Measurements from ENCODE around the gene SEC24D. TPM values are rescaled to one million over a fixed set of nuclear protein-coding genes. Genes with fewer than 3 reads are reported as not detected.

Gene SEC24D
- total RNA-seq, 1 donor from 2014 or later: 48.1 TPM

DNA sequence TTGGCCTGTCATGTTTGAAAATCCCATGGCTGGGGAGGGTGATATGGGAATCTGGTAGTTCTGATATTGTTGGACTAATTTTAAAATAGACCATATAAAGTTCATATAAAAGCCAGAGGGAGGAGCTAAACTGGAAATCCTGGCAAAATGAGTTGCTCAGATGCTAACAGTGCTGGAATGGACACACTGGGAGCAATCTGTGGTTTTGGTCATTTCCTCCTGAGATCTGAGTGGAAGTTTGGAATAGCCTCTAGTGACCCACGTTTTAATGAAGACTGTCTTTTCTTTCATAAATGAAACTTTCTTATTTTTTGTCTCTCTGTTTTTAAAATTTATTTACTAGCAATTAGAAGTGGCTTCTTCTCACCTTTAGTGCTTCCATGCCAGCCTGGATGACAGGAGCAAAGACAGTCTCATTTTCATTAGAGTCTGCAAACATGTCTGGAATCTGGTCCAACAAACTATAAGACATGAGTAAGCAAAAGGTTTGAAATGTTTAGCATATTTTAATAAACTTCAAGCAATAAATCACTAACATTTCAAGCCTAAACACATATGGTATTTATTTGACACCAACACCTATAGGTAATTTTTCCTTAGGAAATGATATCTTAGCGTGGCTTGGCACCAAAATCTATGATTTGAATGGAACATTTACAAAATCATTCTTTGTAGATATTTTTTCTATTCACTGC lies 84.2 kb downstream of the SEC24D start:
- ATAC-seq (no peak), DNase-seq (no peak)
- H3K9me3 ChIP-seq: no peaks in the 10 kb centered on the region
- no peak for TF ChIP-seq CTCF (IDR thresholded peaks at IDR 0.05)
- no peaks in the 10 kb centered on the region for H3K4me1 ChIP-seq
- H3K27me3 ChIP-seq: no peaks in the 10 kb centered on the region
- no peak overlapping the region for H3K27ac ChIP-seq
- H3K36me3 ChIP-seq: peaks cover 75% of the 10 kb centered on the region
- intact Hi-C loops (cut with DNase I): no loop called here
- no peak overlapping the region for H3K4me3 ChIP-seq

GRCh38 chr4:118749347-118749988 lies 86.5 kb downstream of the SEC24D start:
- intact Hi-C loops (cut with DNase I): no loop called here
- DNase-seq (no peak), ATAC-seq (no peak)
- Histone ChIP-seq H3K27me3 (no peaks in the 10 kb centered on the region), H3K27ac (no peak overlapping the region), H3K36me3 (peaks cover 86% of the 10 kb centered on the region), H3K4me3 (no peak overlapping the region), H3K4me1 (no peaks in the 10 kb centered on the region), H3K9me3 (no peaks in the 10 kb centered on the region)
- no peak for TF ChIP-seq CTCF (IDR thresholded peaks at IDR 0.05)

DNA sequence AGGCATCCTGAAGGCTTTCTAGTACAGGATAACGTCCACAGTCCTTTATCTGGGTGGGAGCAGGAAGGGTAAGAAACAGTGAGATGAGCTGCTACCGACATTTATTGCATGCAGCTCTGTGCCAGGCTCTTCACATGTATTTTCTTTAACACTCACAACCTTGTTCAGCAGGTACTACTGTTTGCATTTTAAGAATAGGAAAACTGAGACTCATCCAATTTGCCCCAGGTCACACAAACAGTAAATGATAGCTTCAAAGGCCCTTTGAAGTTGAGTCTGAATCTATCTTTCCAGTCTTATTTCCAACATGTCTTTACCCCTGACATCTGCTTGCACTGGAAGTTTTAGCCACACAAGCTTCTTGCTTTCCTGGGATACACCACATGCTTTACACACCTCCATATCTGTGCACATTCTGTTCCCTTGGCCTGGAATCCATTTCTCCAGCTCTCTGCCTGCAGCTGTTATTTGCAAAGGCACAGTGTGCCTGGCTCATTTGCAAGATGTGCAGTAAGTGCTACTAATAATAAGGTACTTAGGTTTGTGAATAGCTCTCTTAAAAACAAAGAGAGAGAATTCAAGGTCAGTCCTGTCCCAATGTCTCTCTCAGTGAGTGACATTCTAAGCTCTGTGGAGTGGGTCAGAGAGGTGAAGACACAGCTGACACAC lies 89.5 kb downstream of the SEC24D start:
- intact Hi-C loops (cut with DNase I): no loop called here
- H3K27ac ChIP-seq: no peak overlapping the region
- DNase-seq (no peak), ATAC-seq (peak; percentile 82)
- no peak overlapping the region for H3K4me3 ChIP-seq
- TF ChIP-seq CTCF (IDR thresholded peaks at IDR 0.05): no peak
- no peaks in the 10 kb centered on the region for H3K27me3 ChIP-seq
- H3K36me3 ChIP-seq: peaks cover 83% of the 10 kb centered on the region
- no peaks in the 10 kb centered on the region for H3K4me1 ChIP-seq
- no peaks in the 10 kb centered on the region for H3K9me3 ChIP-seq

GRCh38 chr4:118745357-118745756 lies 90.6 kb downstream of the SEC24D start:
- no peaks in the 10 kb centered on the region for H3K4me1 ChIP-seq
- intact Hi-C loops (cut with DNase I): no loop called here
- H3K4me3 ChIP-seq: no peak overlapping the region
- ATAC-seq (no peak), DNase-seq (no peak)
- H3K36me3 ChIP-seq: peaks cover 75% of the 10 kb centered on the region
- no peak overlapping the region for H3K27ac ChIP-seq
- no peak for TF ChIP-seq CTCF (IDR thresholded peaks at IDR 0.05)
- H3K27me3 ChIP-seq: no peaks in the 10 kb centered on the region
- H3K9me3 ChIP-seq: no peaks in the 10 kb centered on the region

- H3K36me3 ChIP-seq: peaks cover 75% of the 10 kb centered on the region
- H3K4me1 ChIP-seq: no peaks in the 10 kb centered on the region
- intact Hi-C loops (cut with DNase I): no loop called here
- no peak for TF ChIP-seq CTCF (IDR thresholded peaks at IDR 0.05)
- H3K4me3 ChIP-seq: no peak overlapping the region
- no peaks in the 10 kb centered on the region for H3K9me3 ChIP-seq
- ATAC-seq (no peak), DNase-seq (no peak)
- no peak overlapping the region for H3K27ac ChIP-seq
- no peaks in the 10 kb centered on the region for H3K27me3 ChIP-seq
Measured at GRCh38 chr4:118743867-118744266, 92.1 kb downstream of the SEC24D start.

Data from upper lobe of right lung (tissue), 1 donor.